HepG2 (cell line): ENCODE results near the gene SNAPC4. TPM values are rescaled to one million over a fixed set of nuclear protein-coding genes. Genes with fewer than 3 reads are reported as not detected.

Experiments
- HES4 ChIP-seq: sonication (generic); formaldehyde crosslinking; IDR thresholded peaks from 2 replicates; pipeline ENCODE4 v1.9.0; 2021; ENCODE audit warnings: mild to moderate bottlenecking, missing genetic modification reagents, borderline replicate concordance
- HOXD1 ChIP-seq: sonication (generic); formaldehyde crosslinking; IDR thresholded peaks from 2 replicates; pipeline ENCODE4 v1.5.0; 2020; ENCODE audit warnings: missing genetic modification reagents
- KAT2B ChIP-seq: fragments of 150-350 bp; IDR thresholded peaks from 2 replicates; pipeline ENCODE4 v1.6.1; 2014; ENCODE audit warnings: low read depth, low read length, borderline replicate concordance
- MED8 ChIP-seq: sonication (generic); formaldehyde crosslinking; IDR thresholded peaks from 2 replicates; pipeline ENCODE4 v1.8.1; 2023; ENCODE audit warnings: mild to moderate bottlenecking, missing genetic modification reagents; ENCODE audit not compliant: insufficient replicate concordance
- MXD4 ChIP-seq: IDR thresholded peaks from 2 replicates; pipeline ENCODE4 v1.6.1; 2016; ENCODE audit warnings: mild to moderate bottlenecking, missing biosample characterization, missing genetic modification reagents
- RNF2 ChIP-seq: fragments of 450-650 bp; conservative IDR thresholded peaks from 2 replicates; pipeline ENCODE4 v1.6.1; 2016; ENCODE audit warnings: low read depth
- SMC3 ChIP-seq: IDR thresholded peaks from 2 replicates; pipeline ENCODE4 v1.6.1; 2011; ENCODE audit warnings: low read length, improper control_type of control experiment
- SNAPC5 ChIP-seq: sonication (generic); formaldehyde crosslinking; IDR thresholded peaks from 2 replicates; pipeline ENCODE4 v1.8.1; 2023; ENCODE audit warnings: mild to moderate bottlenecking, missing genetic modification reagents, borderline replicate concordance
- TIGD3 ChIP-seq: sonication (generic); formaldehyde crosslinking; IDR thresholded peaks from 2 replicates; pipeline ENCODE4 v1.5.1; 2020; ENCODE audit warnings: mild to moderate bottlenecking, missing genetic modification reagents, borderline replicate concordance
- ZBTB42 ChIP-seq: sonication (generic); formaldehyde crosslinking; IDR thresholded peaks from 2 replicates; pipeline ENCODE4 v1.5.0; 2020; ENCODE audit warnings: mild to moderate bottlenecking, missing genetic modification reagents
- ZNF160 ChIP-seq: sonication (generic); formaldehyde crosslinking; IDR thresholded peaks from 2 replicates; pipeline ENCODE4 v1.8.0; 2022; ENCODE audit warnings: mild to moderate bottlenecking, inconsistent platforms, missing genetic modification reagents
- ZNF224 ChIP-seq: sonication (generic); formaldehyde crosslinking; IDR thresholded peaks from 2 replicates; pipeline ENCODE4 v1.5.0; 2020; ENCODE audit warnings: mild to moderate bottlenecking, missing genetic modification reagents
- ZNF232 ChIP-seq: sonication (generic); formaldehyde crosslinking; IDR thresholded peaks from 2 replicates; pipeline ENCODE4 v1.4.0; 2020; ENCODE audit warnings: missing genetic modification reagents, borderline replicate concordance
- ZNF274 ChIP-seq: sonication (generic); formaldehyde crosslinking; IDR thresholded peaks from 2 replicates; pipeline ENCODE4 v1.5.1; 2020; ENCODE audit warnings: mild to moderate bottlenecking, missing genetic modification reagents
- ZNF615 ChIP-seq: sonication (generic); formaldehyde crosslinking; IDR thresholded peaks from 2 replicates; pipeline ENCODE4 v1.5.0; 2020; ENCODE audit warnings: mild to moderate bottlenecking, missing genetic modification reagents, borderline replicate concordance
- ZNF709 ChIP-seq: sonication (generic); formaldehyde crosslinking; IDR thresholded peaks from 2 replicates; pipeline ENCODE4 v1.5.0; 2020; ENCODE audit warnings: mild to moderate bottlenecking, missing genetic modification reagents
- ZSCAN29 ChIP-seq: sonication (generic); formaldehyde crosslinking; conservative IDR thresholded peaks from 2 replicates; pipeline ENCODE4 v1.4.0; 2020; ENCODE audit warnings: mild to moderate bottlenecking, missing genetic modification reagents
- polyA plus RNA-seq, 8 experiments: library from polyadenylated mRNA; depleted of rRNA in 3 of 8; stranded (reverse) in 7 of 8; unstranded in 1 of 8; fragments of >200 nt; fragmentation: Illumina TruSeq in 4 of 8; extraction: Trizol in 4 of 8; gene quantifications; 2 replicates each; pipeline versions ENCODE4 v1.2.1 to v1.2.3, GENCODE V29; 2011 to 2016; ENCODE audit warnings: low read depth in 4 of 8, missing spikeins in 1 of 8, mixed read lengths in 1 of 8; ENCODE audit not compliant: insufficient read depth in 1 of 8
- total RNA-seq, 5 experiments: library from RNA; depleted of rRNA; stranded (reverse); fragments of >200 nt; fragmentation: Illumina TruSeq; extraction: Trizol; gene quantifications; 2 replicates each; pipeline ENCODE4 v1.2.3, GENCODE V29; 2016; ENCODE audit warnings: low read depth in 1 of 5
- TF ChIP-seq, protein P1 (sequence below): IDR thresholded peaks from 2 replicates; pipeline ENCODE4 v1.6.1; 2016; ENCODE audit warnings: missing compliant biosample characterization, missing genetic modification reagents, borderline replicate concordance
- TF ChIP-seq, protein P2 (sequence below): IDR thresholded peaks from 2 replicates; pipeline ENCODE4 v1.6.1; 2012; ENCODE audit warnings: inconsistent platforms
- TF ChIP-seq, protein P3 (sequence below): sonication (generic); formaldehyde crosslinking; IDR thresholded peaks from 2 replicates; pipeline ENCODE4 v1.4.0; 2020; ENCODE audit warnings: missing genetic modification reagents

SNAPC4 gene
- total and polyA plus RNA-seq, 2 of the 13 experiments (the other 11 are each of a cell fraction or from before 2014, with no cell fraction given): 2.0 to 6.0 TPM

DNA sequence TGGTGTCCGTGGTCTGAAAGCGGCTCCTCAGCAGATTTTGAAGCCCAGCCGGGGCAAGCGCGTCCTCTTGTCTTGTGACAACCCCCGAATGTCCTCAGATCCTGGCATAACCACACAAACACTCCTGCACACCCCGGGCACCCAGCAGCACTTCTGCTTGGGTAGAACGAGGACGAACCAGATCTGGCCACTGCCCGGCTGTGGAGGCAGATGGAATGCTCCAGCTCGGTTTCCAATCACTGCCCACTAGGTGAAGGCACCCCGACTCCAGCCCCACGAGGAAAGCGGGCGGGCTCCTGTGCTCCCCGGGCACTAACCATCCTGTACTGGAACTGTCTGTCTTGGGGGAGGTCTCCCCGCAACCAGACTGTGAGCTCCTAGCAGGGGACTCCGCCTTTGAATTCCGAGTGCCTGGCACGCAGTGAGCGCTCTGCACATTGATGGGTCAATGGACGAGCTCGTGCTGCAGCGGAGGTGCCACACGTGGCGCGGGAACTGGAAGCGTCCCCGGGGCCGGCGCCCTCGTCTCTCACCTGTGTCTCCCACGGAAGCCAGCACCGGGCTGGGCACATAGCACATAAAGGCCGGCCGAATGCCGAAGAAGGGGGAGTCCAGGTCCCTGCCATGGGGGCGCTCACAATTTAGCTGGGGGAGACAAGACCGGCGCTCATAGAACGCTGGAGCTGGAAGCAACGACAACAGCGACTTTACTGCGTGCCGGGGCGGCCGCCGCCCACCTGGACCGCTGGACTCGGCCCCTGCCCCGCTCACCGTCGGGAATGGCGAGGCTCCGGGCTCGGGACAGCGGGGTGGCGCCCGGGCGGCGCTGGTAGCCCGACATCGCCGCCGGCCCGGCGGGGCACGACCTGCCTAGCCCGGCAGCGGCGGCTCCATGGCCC, 9.8 kb upstream of the SNAPC4 start (continued):
- no peak for TF ChIP-seq ZNF615 (CRISPR knock-in tag)
- no peak for TF ChIP-seq SMC3
- TF ChIP-seq KAT2B: no peak
- TF ChIP-seq ZNF224 (CRISPR knock-in tag): no peak
- TF ChIP-seq, protein P1, sequence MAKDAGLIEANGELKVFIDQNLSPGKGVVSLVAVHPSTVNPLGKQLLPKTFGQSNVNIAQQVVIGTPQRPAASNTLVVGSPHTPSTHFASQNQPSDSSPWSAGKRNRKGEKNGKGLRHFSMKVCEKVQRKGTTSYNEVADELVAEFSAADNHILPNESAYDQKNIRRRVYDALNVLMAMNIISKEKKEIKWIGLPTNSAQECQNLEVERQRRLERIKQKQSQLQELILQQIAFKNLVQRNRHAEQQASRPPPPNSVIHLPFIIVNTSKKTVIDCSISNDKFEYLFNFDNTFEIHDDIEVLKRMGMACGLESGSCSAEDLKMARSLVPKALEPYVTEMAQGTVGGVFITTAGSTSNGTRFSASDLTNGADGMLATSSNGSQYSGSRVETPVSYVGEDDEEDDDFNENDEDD: peak; percentile 63; the same call in 1 of the 2 replicates
- no peak for TF ChIP-seq ZNF274 (CRISPR knock-in tag)
- no peak; the same call in 1 of the 2 replicates for TF ChIP-seq ZNF709 (CRISPR knock-in tag)
- TF ChIP-seq ZNF232 (CRISPR knock-in tag): peak; percentile 80; the same call in 1 of the 2 replicates
- TF ChIP-seq MXD4: no peak; the same call in 1 of the 2 replicates
- TF ChIP-seq SNAPC5: no peak
- TF ChIP-seq TIGD3 (CRISPR knock-in tag): 0 out of 2 replicates have a peak, but pooled peaks have one; percentile 58
- TF ChIP-seq, protein P2, sequence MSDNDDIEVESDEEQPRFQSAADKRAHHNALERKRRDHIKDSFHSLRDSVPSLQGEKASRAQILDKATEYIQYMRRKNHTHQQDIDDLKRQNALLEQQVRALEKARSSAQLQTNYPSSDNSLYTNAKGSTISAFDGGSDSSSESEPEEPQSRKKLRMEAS: peak; percentile 94
- TF ChIP-seq, protein P3, sequence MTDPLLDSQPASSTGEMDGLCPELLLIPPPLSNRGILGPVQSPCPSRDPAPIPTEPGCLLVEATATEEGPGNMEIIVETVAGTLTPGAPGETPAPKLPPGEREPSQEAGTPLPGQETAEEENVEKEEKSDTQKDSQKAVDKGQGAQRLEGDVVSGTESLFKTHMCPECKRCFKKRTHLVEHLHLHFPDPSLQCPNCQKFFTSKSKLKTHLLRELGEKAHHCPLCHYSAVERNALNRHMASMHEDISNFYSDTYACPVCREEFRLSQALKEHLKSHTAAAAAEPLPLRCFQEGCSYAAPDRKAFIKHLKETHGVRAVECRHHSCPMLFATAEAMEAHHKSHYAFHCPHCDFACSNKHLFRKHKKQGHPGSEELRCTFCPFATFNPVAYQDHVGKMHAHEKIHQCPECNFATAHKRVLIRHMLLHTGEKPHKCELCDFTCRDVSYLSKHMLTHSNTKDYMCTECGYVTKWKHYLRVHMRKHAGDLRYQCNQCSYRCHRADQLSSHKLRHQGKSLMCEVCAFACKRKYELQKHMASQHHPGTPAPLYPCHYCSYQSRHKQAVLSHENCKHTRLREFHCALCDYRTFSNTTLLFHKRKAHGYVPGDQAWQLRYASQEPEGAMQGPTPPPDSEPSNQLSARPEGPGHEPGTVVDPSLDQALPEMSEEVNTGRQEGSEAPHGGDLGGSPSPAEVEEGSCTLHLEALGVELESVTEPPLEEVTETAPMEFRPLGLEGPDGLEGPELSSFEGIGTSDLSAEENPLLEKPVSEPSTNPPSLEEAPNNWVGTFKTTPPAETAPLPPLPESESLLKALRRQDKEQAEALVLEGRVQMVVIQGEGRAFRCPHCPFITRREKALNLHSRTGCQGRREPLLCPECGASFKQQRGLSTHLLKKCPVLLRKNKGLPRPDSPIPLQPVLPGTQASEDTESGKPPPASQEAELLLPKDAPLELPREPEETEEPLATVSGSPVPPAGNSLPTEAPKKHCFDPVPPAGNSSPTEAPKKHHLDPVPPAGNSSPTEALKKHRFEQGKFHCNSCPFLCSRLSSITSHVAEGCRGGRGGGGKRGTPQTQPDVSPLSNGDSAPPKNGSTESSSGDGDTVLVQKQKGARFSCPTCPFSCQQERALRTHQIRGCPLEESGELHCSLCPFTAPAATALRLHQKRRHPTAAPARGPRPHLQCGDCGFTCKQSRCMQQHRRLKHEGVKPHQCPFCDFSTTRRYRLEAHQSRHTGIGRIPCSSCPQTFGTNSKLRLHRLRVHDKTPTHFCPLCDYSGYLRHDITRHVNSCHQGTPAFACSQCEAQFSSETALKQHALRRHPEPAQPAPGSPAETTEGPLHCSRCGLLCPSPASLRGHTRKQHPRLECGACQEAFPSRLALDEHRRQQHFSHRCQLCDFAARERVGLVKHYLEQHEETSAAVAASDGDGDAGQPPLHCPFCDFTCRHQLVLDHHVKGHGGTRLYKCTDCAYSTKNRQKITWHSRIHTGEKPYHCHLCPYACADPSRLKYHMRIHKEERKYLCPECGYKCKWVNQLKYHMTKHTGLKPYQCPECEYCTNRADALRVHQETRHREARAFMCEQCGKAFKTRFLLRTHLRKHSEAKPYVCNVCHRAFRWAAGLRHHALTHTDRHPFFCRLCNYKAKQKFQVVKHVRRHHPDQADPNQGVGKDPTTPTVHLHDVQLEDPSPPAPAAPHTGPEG (CRISPR knock-in tag): 0 out of 2 replicates have a peak, but pooled peaks have one; percentile 41
- TF ChIP-seq ZBTB42 (CRISPR knock-in tag): 0 out of 2 replicates have a peak, but pooled peaks have one; percentile 34
- TF ChIP-seq ZSCAN29 (CRISPR knock-in tag): 0 out of 2 replicates have a peak, but pooled peaks have one; percentile 23
- TF ChIP-seq RNF2: peak; percentile 95
- peak; percentile 76; the same call in 1 of the 2 replicates for TF ChIP-seq ZNF160
- TF ChIP-seq HES4 (CRISPR knock-in tag): peak; percentile 18; the same call in 1 of the 2 replicates
- no peak for TF ChIP-seq MED8
- TF ChIP-seq HOXD1 (CRISPR knock-in tag): 0 out of 2 replicates have a peak, but pooled peaks have one; percentile 32
